ENCODE results near the gene POU2F3.

POU2F3 gene

DNA sequence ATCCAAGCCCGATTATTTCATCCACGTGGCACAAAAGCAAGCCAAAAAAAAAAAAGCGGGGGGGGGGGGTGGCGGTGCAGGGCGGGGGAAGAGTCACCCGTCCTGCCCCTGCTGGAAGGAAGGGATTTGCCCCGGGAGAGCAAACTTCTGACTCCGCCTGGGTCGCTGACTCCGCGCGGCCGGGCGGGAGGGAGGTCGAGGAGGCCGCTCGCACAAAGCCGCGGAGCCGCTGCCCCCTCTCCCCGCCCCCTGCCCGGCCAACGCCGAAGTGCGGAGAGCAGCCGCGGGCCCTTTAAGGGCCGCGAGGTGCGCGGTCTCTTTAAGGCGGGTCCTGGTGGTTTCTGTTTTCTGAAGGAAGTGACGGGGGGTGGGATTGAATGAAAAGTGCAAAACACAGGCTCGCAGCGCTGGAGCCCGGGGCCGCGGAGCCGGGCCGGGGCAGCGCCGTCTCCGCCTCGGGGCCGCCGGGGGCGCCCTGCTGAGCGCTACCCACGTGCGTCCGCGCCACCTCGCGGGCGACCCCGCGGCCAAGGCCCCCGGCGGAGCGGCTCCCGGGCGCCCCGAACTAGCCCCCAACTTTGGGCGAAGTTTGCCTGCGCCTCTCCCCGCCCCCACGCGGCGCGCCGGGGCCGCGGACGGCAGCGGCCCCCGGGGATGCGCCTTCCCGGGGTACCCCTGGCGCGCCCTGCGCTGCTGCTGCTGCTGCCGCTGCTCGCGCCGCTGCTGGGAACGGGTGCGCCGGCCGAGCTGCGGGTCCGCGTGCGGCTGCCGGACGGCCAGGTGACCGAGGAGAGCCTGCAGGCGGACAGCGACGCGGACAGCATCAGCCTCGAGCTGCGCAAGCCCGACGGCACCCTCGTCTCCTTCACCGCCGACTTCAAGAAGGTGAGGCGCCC, 29.1 kb upstream of the POU2F3 start, which contains the start of gene OAF:
Gene OAF, plus strand, starts transcription at position 407 of the 896 bp plus-strand sequence. Its CDS starts 248 bp downstream, at position 655.
- peak; percentile 32 for DNase-seq (ENCODE audit: low read depth)

DNA sequence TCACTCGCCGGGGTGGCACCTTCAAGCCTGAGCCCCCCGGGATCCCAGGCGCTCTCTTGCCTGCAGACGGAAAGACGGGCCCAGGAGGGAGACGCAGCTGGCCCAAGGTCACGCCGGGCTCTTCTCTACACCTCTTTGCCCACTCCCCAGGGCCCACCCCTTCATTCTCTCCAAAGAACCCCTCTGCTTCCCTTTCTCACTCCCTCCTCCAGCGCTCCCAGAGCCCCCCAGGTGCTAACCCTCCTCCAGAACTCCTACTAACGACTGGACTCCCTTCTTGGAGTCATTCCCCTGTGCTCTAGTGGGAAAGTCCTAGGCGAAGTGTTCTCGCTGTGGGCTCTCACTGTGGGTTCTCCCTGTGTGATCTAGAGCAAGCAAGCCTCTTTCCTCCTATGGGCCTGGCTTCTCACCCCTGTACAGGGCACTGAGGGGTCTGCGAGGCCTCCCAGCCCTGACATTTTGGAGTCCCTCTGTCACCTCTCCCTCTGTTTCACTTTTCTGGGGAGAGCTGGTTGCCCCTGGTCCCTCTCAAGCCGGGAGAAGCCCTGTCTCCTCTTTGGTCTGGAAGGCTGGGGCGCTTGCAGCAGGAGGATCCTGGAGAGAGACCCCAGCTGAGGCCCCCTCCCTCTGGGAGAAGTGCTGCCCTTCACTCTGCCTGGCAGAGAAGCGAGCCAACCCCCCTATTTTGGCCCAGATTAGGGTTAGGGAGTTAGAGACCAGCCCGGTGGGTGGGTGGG, 28.2 kb upstream of the POU2F3 start:
- no peak for DNase-seq (ENCODE audit: low read depth)

DNA sequence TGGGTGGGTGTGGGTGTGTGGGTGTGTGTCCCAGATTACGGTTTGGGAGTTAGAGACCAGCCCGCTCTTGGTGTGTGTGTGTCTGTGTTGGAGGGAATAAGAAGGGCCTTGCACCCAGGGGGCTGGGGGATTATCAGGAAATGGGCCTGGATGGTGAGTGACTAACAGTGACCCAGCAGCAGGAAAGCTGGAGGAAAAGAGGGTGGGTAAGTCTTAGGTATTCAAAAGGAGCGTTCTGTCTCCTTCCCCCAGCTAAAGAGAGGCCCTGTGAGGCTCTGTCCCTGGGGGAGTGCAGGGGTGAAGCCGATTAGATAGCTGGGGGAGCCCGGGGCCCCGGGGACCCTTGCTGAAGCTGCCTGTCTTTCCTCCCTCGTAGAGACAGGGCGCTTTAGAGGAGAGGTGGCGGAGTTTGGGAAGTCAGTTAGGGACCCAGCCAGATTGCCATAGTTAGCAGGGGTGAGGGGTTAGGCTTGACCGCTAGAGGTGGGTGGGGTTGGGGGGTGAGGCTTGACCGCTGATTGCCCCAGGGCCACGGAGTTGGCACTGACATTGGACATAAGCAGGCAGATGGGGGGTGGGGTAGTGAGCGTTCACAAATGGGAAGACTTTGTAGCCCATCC, 27.6 kb upstream of the POU2F3 start:
- no peak for DNase-seq (ENCODE audit: low read depth)

DNA sequence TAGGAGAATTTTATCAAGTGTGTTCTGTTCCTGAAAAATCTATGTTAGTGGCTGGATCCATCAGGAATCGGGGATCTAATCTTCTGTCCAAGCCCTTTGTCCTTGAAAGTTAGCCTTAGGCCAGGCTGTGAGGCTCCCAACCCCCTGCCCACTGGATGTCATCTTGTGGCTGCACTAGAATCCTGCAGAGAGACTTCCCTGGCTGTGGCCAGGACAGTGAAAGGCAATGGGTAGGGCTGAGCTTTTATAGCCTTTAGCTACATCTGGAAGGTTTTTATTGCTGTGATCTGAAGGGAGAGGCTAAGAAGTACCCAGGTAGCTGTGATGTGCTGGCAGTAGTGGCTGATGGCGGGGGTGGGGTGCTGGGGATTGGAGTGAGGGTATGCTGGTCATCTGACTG, 27.0 kb upstream of the POU2F3 start:
- DNase-seq (ENCODE audit: low read depth) = no peak

DNA sequence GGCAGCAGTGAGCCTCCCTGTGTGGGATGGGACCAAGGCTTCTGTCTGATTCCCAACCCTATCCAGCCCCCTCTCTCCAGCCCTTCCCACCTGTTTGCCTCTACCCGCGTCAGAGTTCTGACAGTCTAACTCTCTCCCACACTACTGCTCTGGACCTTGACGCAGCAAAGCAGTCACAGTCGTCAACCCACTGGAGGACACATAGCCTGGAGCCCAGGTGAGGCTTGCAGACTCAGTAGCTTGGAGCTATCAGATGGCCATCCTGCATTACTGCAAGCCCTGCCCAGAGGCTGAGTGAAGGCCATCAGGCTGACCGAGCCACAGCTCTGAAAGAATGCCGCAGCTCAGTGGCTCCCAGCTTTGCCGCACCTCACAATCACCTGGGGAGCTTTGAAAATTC, 25.4 kb upstream of the POU2F3 start:
- no peak for DNase-seq (ENCODE audit: low read depth)

DNA sequence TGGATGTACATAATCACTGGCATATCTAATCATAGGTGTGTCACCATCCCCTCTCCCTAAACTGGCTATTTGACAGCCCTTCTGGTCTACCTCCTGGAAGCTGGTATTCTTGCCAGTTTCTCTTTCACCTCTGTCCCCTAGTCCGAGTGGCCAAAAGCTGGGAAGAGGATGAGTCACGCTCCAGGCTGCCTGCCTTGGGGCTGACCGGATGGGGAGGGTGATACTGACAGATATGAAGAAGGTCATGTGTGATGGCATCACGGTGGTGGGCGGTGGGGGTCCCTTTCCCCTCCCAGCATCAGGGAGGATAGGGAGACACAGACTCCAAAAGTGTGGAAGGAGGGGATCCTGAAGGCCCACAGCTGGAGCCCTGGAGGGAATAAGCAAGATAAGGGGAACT, 24.3 kb upstream of the POU2F3 start:
- no peak for DNase-seq (ENCODE audit: low read depth)

DNA sequence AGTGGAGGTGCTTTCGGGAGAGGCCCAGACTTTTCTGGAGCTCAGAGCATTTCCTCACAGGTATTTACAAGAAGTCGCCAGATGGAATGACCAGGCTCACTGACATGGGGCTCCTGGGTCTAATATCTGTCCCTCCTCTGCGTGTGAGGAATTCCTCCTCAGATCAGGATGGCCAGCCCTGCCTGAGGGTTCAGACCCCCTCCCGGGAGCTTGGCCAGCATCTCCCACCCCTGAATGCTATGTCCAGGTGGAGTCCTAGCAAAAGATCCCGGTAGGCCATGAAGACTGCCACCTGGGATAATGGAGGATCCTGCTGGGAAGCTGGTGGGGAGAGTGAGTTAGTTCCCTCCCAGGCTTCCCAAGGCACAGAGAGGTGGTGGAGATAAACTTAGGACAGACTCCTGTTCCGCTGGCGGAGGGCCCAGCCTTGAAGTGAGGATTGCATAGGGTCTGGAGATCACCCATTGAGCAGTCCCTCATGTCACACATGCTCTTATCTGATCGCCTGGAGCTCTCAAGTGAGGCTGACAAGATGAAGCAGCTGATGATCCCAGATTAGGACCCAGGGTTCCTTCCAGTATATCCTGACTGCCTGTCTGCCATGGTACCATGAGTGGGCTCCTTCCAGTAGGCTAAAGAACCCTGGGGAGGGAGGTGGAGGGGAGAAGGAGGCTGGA, 23.4 kb upstream of the POU2F3 start:
- DNase-seq (ENCODE audit: low read depth) = no peak

DNA sequence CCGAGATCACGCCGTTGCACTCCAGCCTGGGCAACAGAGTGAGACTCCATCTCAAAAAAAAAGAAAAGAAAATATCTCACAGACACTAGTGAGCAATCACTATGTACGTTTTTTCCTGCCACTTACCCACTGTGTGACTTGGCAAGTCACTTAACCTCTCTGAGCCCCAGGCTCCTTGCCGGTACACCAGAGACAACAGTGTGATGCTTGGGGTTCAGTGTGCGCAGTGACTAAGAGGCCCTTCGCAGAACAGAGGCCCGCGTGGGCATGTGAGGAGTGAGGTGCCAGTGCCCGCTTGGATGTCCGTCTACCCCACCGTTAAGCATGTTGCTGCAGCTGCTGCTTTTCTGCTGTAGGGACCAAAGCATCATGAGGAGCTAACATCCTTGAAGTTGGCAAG, 22.4 kb upstream of the POU2F3 start:
- no peak for DNase-seq (ENCODE audit: low read depth)

DNA sequence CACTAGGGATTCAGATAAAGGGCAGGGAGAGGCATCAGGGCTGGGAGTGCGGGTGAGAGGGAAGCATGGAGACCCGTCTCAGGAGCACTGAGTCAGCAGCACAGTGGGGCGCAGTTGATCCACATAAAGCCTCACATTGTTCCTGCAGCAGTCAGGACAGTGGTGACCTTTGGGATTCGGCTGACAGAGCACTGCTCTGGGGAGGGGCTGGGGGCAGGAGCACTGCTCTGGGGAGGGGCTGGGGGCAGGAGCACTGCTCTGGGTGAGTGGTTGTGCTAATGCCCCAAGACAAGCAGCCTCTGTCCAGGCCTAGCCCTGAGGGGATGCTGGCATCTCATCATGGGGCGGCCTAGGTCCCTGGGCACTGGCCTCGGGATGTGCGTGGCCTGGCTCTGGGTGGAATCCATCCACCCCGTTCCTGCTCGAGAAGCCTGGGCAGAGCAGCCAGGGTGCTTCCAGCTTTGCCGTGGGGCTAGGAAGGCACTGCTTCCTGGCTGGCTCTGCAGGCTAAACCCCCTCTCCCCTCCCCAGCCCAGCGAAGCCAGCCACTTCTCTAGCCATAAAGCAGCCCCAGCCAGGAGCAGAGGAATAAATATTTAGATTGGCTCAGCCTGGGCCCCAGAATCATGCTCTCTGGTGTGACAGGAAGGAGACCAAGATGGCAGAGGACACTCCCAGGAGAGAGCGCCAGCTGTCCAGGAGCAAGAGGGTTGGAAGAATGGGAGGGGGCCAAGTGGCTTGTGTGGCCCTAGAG, 21.8 kb upstream of the POU2F3 start:
- no peak for DNase-seq (ENCODE audit: low read depth)

DNA sequence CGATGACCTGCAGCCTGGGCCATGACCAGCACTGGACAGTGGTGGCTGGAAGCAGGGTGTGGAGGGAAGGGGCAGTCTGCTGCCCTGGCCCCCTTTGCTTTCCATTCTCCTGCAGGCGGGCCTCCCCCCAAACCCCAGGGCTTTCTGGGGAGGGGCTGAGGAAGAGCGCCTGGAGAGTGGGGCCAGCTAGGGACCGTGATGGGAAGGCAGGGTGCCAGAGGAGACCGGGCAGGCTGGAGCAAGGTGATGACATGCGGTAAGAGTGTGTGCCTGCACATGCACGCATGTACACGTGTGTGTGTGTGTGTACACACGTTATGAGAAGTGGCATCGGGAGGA, 21.3 kb upstream of the POU2F3 start:
- DNase-seq (ENCODE audit: low read depth) = no peak

DNA sequence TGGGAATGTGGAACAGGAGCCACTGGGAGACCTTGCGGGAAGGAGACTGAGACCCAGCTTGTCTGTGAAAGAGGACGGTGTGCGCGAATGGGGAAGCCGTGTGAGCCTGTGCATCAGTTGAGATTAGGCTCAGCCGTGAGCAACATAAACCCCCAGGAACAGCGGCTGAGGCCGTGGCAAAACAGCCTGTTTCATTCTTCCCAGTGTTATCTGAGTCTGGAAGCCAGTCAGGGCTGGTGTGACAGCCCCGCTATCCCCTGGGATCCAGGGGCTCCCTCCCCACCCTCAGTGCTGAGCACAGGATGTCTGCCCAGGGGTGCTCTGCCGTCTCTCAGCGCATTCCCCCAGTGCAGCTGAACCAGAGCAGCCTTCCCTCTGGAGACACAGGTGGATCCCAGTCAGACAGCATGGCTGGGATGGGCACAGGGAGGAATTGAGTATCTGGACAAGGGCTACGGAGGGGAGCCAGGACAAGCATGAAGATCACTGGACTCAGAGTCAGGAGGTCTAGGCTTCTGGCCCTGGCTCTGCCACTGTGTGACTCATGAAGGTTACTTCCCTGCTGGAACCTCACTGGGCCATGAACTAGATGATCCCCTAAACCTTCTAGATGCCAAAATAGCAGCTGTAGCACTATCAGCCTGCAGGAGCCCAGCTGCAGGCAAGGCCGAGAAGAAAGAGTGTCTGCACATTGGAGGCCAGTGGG, 20.6 kb upstream of the POU2F3 start:
- DNase-seq (ENCODE audit: low read depth) = no peak

DNA sequence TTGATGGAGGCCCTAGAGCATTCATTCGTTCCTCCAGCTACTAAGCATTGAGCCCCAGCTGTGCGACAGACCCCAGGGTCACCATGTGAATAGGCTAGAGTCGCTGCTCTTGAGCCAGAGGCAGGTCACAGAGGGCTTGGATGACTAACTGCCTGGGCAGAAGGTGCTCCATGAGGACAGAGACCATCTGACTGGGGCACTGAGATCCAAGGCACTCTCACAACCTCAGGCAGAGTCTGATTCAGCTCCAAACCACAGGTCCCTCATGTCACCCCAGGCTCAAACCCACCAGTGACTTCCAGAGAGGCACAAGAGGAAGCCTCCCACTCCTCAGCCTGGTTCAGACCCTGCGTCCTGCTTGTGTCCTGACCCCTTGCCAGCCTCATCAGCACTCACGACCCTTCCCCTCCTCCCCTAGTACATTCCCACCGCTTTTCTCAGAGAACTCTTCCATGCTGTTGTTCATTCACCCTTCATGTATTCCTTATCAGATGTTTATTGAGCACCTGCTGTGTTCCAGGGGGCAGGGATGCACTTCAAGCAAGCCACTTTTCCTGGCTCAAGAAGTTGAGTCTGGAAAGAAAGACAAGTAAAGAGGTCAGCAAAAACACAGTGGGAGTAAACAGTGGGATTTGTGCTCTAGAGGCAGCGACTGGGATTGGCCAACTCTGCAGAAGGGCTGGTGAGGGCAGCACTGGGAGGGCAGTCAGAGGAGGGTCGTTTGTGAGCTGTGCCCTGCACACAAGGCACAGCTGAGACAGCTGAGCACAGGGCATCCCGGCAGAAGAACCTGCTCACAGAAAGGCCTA, 19.8 kb upstream of the POU2F3 start:
- DNase-seq (ENCODE audit: low read depth) = no peak

DNA sequence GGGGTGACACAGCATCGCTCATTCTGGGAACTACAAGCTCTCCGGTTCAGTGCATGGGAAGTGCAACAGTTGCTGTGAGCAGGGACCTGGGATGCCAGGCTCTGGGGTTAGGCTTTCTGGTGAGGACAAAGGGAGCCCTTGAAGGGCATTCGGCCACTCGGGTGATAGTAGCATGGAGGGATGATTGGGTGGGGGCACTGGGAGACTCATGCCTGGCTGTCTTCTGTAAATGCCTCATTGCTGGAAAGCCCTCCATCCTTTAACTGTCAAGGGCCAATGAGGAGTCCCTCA, 19.2 kb upstream of the POU2F3 start:
- no peak for DNase-seq (ENCODE audit: low read depth)

DNA sequence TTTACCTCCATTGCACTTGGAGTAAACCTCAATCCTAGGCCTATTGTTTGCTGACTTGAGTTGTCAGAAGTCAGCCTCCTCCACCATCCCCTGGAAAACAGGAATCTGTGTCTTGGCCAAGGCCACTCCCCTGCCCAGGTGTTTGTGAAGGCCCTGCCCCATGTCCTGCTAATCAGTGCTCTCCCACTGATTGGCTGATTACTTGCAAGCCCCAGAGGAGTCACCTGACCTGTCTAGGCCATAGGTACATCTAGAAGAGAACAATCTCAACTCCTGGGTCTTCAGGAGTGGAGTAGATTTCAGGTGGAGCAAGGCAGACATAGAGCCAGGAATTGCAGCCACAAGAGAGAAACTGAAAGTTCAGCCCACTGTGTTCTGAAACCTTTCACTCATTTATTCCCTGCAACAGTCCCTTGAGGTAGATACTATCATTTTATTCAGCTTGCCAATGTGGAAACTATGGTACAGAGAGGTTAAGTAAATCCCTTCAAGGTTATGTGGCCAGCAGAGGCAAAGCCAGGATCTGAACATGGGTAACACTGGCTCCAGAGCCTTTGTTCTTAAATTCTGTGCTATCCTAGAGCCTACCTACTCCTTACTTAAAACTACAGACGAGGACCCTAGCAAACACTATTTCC, 18.7 kb upstream of the POU2F3 start:
- DNase-seq (ENCODE audit: low read depth) = no peak

DNA sequence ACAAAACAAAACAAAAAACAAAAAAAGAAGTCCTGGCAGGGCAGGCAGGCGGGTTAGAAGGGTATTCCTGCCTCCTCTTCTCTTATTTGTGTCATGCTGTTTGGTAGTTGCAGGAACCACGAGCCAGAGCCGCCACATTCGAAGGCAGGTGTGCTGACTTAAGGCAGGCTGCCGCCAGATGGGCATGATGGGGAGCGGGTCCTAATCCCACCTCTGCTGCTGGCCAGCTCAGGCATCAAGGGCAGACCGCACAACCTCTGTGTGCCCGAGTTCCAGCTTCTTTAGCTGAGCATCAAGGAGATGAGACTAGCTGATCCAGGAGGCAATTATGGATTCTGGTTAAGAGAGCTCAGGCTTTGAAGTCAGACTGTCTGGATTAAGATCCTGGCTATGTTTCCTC, 17.0 kb upstream of the POU2F3 start:
- DNase-seq (ENCODE audit: low read depth) = no peak

DNA sequence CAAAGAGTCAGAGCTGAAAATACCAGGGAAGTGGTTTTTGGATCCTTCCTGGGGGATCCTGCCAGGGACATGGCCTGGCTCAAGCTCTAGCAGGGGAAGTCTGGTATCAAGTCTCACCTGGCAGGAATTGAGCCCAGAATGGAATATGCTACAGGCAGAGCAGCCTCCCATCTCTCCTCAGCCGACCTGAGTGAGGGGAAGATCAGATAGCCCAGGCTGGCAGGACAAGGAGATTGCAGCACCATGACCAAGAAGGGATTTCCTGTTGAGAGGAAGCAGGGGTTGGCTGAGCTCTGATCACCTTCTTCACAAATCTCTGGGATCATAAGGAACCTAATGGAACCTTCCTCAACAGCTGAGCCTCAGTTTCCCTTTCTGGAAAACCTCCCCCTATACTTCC, 16.1 kb upstream of the POU2F3 start:
- no peak for DNase-seq (ENCODE audit: low read depth)

DNA sequence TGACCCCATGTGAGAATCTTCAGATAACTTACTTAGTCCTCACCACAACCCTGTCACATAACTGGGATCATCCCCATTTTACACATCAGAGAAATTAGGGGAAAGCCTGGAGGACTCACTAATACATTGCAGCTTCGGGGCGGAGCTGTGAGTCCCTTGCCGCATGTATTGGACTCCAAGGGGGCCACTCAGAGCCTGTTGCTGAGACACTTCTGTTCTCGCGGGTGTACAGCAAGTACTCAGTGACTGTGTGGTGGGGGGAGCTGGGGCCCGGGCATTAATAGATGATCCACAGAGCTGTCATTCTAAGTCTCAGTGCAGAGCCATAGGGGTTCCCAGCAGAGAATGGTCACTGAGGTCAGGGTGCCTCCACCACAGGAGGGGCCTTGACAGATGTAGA, 15.6 kb upstream of the POU2F3 start:
- DNase-seq (ENCODE audit: low read depth) = no peak

DNA sequence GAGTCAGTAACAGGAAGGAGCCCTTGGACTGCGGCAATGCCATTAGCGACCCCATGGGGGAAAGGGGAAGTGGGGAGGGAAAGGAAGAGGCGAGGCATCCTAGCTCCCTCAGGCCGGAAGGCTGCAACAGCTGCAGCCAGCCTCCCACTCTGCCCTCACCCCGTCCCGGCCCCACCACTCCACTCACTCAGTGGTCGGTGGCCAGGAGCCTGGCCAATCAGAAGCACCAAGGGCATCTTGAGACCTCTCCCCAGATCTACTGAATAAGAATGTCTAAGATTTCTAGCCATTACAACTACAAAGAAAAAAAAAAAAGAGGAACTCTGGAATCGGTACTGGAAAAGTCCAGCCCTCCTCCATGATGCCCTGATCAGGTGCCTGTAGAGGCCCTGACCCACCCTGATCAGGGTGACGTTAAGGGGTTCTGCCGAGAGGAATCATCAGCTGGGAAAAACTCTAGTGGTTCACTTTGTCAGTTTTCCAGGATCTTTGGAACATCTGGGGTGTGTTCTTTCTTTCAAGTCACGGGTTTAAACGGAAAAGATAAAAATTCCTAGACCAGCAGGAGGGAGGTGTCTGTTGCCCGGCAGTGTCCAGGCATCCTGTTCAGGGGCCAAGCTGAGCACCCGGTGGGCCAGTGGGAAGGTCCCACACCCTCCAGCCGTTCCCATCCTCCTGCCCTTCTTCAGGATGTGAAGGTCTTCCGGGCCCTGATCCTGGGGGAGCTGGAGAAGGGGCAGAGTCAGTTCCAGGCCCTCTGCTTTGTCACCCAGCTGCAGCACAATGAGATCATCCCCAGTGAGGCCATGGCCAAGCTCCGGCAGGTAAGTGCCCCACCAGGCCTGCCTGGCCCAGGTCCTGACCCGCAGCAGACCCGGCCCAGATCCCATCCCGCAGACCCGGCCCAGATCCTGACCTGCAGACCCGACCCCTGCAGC, 14.7 kb upstream of the POU2F3 start:
- no peak for DNase-seq (ENCODE audit: low read depth)

DNA sequence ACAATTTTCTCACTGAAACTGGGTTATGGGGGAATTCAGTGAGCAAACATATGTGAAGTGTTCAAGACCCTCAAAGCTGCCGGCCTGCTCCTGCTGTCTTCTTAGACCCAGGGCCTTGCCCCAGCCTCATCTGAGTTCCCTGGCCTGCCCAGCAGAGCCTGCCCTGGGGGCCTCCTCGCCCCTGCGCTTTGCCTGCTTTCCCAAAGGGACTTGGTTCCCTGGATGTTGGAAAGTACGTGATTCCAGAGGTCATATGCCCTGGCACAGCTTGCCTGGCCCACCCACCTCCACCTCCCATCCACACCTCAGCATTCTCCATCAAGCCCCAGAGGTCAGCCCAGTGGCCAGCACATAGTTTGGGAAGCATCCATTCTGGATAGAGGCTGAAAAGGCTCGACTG, 13.7 kb upstream of the POU2F3 start:
- no peak for DNase-seq (ENCODE audit: low read depth)
